Stimulated activated CD4-positive, alpha-beta T cell treated with anti-CD3 and anti-CD28 coated beads, Interleukin-1b, Interleukin-23, amount 100 ng/mL, for 4 hours (primary cell): ENCODE measurements around the gene HMCN2.

ENCODE experiments used
- DNase-seq, 2 donors: peaks; one replicate each; pipeline ENCODE4 v3.0.0-alpha.2; 2020; ENCODE audit warnings: low read depth in 2 of 2

Gene HMCN2

GRCh38 chr9:130306823-130307666 lies 41.5 kb downstream of the HMCN2 start:
- DNase-seq = no peak

GRCh38 chr9:130307667-130307943 lies 42.0 kb downstream of the HMCN2 start:
- DNase-seq = no peak

GRCh38 chr9:130308081-130308571 lies 42.6 kb downstream of the HMCN2 start:
- DNase-seq = no peak

GRCh38 chr9:130309689-130310455 lies 44.3 kb downstream of the HMCN2 start:
- no peak for DNase-seq

- no peak for DNase-seq
Measured at GRCh38 chr9:130310456-130310855, 44.9 kb downstream of the HMCN2 start.

GRCh38 chr9:130311003-130311402 lies 45.4 kb downstream of the HMCN2 start:
- DNase-seq = no peak

- DNase-seq = no peak
Measured at GRCh38 chr9:130311408-130312140, 46.0 kb downstream of the HMCN2 start.

- no peak for DNase-seq
Measured at GRCh38 chr9:130313103-130313858, 47.7 kb downstream of the HMCN2 start.

GRCh38 chr9:130315446-130316226 lies 50.1 kb downstream of the HMCN2 start:
- no peak for DNase-seq

GRCh38 chr9:130316430-130316829 lies 50.9 kb downstream of the HMCN2 start:
- DNase-seq = no peak

GRCh38 chr9:130319300-130319699 lies 53.7 kb downstream of the HMCN2 start:
- no peak for DNase-seq

GRCh38 chr9:130319944-130320712 lies 54.6 kb downstream of the HMCN2 start:
- DNase-seq = no peak

GRCh38 chr9:130320723-130321481 lies 55.3 kb downstream of the HMCN2 start:
- no peak for DNase-seq

GRCh38 chr9:130321539-130321938 lies 56.0 kb downstream of the HMCN2 start:
- no peak for DNase-seq

GRCh38 chr9:130323051-130323745 lies 57.6 kb downstream of the HMCN2 start:
- DNase-seq = no peak

- no peak for DNase-seq
Measured at GRCh38 chr9:130325921-130326320, 60.4 kb downstream of the HMCN2 start.

GRCh38 chr9:130327070-130327780 lies 61.7 kb downstream of the HMCN2 start:
- no peak for DNase-seq

GRCh38 chr9:130327781-130328348 lies 62.3 kb downstream of the HMCN2 start:
- DNase-seq = no peak
